PC-9 (cell line): Measurements from ENCODE around the gene RFT1.

Experiments
- CTCF ChIP-seq: fragments of 200-600 bp; sonication (generic); conservative IDR thresholded peaks from 2 replicates; pipeline ENCODE4 v1.6.1; 2017; ENCODE audit warnings: mixed run types, antibody characterized with exemption, mild to moderate bottlenecking, moderate library complexity
- EZH2 ChIP-seq: fragments of 200-600 bp; sonication (generic); IDR thresholded peaks from 2 replicates; pipeline ENCODE4 v1.8.0; 2017; ENCODE audit warnings: antibody characterized with exemption, low read depth

GRCh38 chr3:53161820-53162671 is 31.8 kb upstream of the RFT1 start:
- no peak for TF ChIP-seq CTCF
- TF ChIP-seq EZH2 = no peak
